Liver (tissue), 3 donors: Measurements from ENCODE around the gene ZNF506.
"Not testable (repeated sequence)": the region's sequence is repeated elsewhere in the genome, so short reads cannot be mapped to it uniquely, and the experiment has no call there.

Experiments
- CTCF ChIP-seq: fragments of 150-350 bp; IDR thresholded peaks from 2 replicates; pipeline ENCODE4 v1.5.1; 2017; ENCODE audit warnings: improper control_type of control experiment, low read depth, low read length; ENCODE audit not compliant: missing input control
- EGR1 ChIP-seq, 2 donors: IDR thresholded peaks; 2 replicates each; pipeline ENCODE4 v1.6.1; 2016 to 2018; ENCODE audit warnings: antibody characterized with exemption in 2 of 2, low read depth in 2 of 2
- JUND ChIP-seq, 2 donors: IDR thresholded peaks; 2 replicates each; pipeline ENCODE4 v1.6.1; 2016; ENCODE audit warnings: antibody characterized with exemption in 2 of 2
- RAD21 ChIP-seq, 2 donors: IDR thresholded peaks; 2 replicates each; pipeline ENCODE4 v1.6.1; 2016; ENCODE audit warnings: antibody characterized with exemption in 2 of 2, mild to moderate bottlenecking in 2 of 2
- REST ChIP-seq: IDR thresholded peaks from 2 replicates; pipeline ENCODE4 v1.6.1; 2016; ENCODE audit warnings: antibody characterized with exemption, mild to moderate bottlenecking
- RXRA ChIP-seq, 2 donors: IDR thresholded peaks; 2 replicates each; pipeline ENCODE4 v1.6.1; 2017 to 2018; ENCODE audit warnings: antibody characterized with exemption in 2 of 2, mild to moderate bottlenecking in 1 of 2
- SP1 ChIP-seq: IDR thresholded peaks from 2 replicates; pipeline ENCODE4 v1.6.1; 2018; ENCODE audit warnings: antibody characterized with exemption, mild to moderate bottlenecking
- TAF1 ChIP-seq: conservative IDR thresholded peaks from 2 replicates; pipeline ENCODE4 v1.6.1; 2016; ENCODE audit warnings: antibody characterized with exemption, mild to moderate bottlenecking
- TF ChIP-seq, protein P1 (sequence below): IDR thresholded peaks from 2 replicates; pipeline ENCODE4 v1.6.1; 2016; ENCODE audit warnings: antibody characterized with exemption
- donor health status: healthy.
- donor health status: healthy.

GRCh38 chr19:19781791-19782190, 39.8 kb downstream of the ZNF506 start:
- not testable (repeated sequence) for TF ChIP-seq CTCF; RXRA (IDR thresholded peaks at IDR 0.05); SP1; REST; RAD21 (IDR thresholded peaks at IDR 0.05); TAF1; EGR1 (IDR thresholded peaks at IDR 0.05; ENCODE audit: low read depth in 2 of 2); JUND (IDR thresholded peaks at IDR 0.05)
- TF ChIP-seq, protein P1, sequence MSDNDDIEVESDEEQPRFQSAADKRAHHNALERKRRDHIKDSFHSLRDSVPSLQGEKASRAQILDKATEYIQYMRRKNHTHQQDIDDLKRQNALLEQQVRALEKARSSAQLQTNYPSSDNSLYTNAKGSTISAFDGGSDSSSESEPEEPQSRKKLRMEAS = not testable (repeated sequence)
